CD4-positive, alpha-beta T cell (primary cell): ENCODE measurements around the gene PHACTR3. TPM values are rescaled to one million over a fixed set of nuclear protein-coding genes. Genes with fewer than 3 reads are reported as not detected.

ENCODE experiments used
- ATAC-seq: fragments of 200-7000 bp; cut with Tn5 transposase; one replicate; pipeline ENCODE4 v1.10.0; 2022; ENCODE audit warnings: mild to moderate bottlenecking; ENCODE audit not compliant: poor library complexity
- CTCF ChIA-PET: fragments of 350-600 bp; sonication (Branson Sonifier 250); formaldehyde crosslinking; loops from one replicate; lab custom pipeline; 2021; ENCODE audit warnings: antibody characterized with exemption, inconsistent platforms; lab: Charles Lee
- POLR2A ChIA-PET: fragments of 350-600 bp; sonication (Branson Sonifier 250); formaldehyde crosslinking; loops from one replicate; lab custom pipeline; 2021; ENCODE audit warnings: antibody characterized with exemption, inconsistent platforms; lab: Charles Lee
- DNase-seq, 14 experiments: peaks; one replicate each; pipeline ENCODE4 v3.0.0-alpha.2; 2013 to 2020; ENCODE audit warnings: mixed read lengths in 2 of 14
- H3K27ac ChIP-seq, 2 donors: one replicate each; pipeline versions ENCODE4 v1.5.1 to v1.7.0; 2013; ENCODE audit warnings: low read length in 2 of 2, low read depth in 1 of 2, mild to moderate bottlenecking in 1 of 2
- H3K27me3 ChIP-seq, 2 experiments: 1 replicate in 1 of 2; 2 replicates in 1 of 2; pipeline versions ENCODE4 v1.6.1 to v1.7.0; 2013; ENCODE audit warnings: low read length in 2 of 2, control low read depth in 1 of 2, mild to moderate bottlenecking in 1 of 2, moderate library complexity in 1 of 2; ENCODE audit not compliant: insufficient read depth in 2 of 2, control insufficient read depth in 1 of 2
- H3K36me3 ChIP-seq: one replicate; pipeline ENCODE4 v1.6.1; 2013; ENCODE audit warnings: low read length, control low read depth; ENCODE audit not compliant: insufficient read depth
- H3K4me1 ChIP-seq: one replicate; pipeline ENCODE4 v1.6.1; 2013; ENCODE audit warnings: low read length, control low read depth; ENCODE audit not compliant: insufficient read depth
- H3K4me3 ChIP-seq: one replicate; pipeline ENCODE4 v1.5.1; 2013; ENCODE audit warnings: mild to moderate bottlenecking, low read length, moderate library complexity
- H3K9me3 ChIP-seq, 2 experiments: 1 replicate in 1 of 2; 2 replicates in 1 of 2; pipeline versions ENCODE4 v1.6.1 to v1.7.0; 2013; ENCODE audit warnings: low read length in 2 of 2, mild to moderate bottlenecking in 2 of 2, control low read depth in 1 of 2, moderate library complexity in 1 of 2; ENCODE audit not compliant: control insufficient read depth in 1 of 2, insufficient read depth in 1 of 2
- H3K27ac Mint-ChIP-seq: one replicate; pipeline ENCODE4 v1.8.0; 2020; ENCODE audit warnings: mixed read lengths
- H3K27me3 Mint-ChIP-seq: one replicate; pipeline ENCODE4 v1.8.0; 2021; ENCODE audit warnings: mixed read lengths
- H3K36me3 Mint-ChIP-seq: one replicate; pipeline ENCODE4 v1.8.0; 2021; ENCODE audit warnings: low read depth, mixed read lengths
- H3K4me1 Mint-ChIP-seq: one replicate; pipeline ENCODE4 v1.8.0; 2021; ENCODE audit warnings: low read depth, mixed read lengths
- H3K4me3 Mint-ChIP-seq: one replicate; pipeline ENCODE4 v1.8.0; 2020; ENCODE audit warnings: mild to moderate bottlenecking, mixed read lengths
- H3K9me3 Mint-ChIP-seq: one replicate; pipeline ENCODE4 v1.8.0; 2020; ENCODE audit warnings: mixed read lengths
- intact Hi-C, 2 experiments: fragments of 100-400 bp; cut with DNase I in 1 of 2; cut with micrococcal nuclease in 1 of 2; formaldehyde crosslinking; loops; one replicate each; pipeline versions ENCODE4 v1.15.1 to v1.9.0; 2023 to 2025; cut with DNase I, micrococcal nuclease
- total RNA-seq, 174 experiments: library from RNA in 2 of 174; stranded (reverse) in 2 of 174; gene quantifications; one replicate each; pipeline ENCODE4 v1.2.3 and lab custom pipeline; 2021 to 2026
- TF ChIP-seq, protein P1 (sequence below): fragments of 200-600 bp; IDR thresholded peaks from one replicate; pipeline ENCODE4 v1.8.0; 2022; ENCODE audit warnings: antibody characterized with exemption, mild to moderate bottlenecking

PHACTR3 gene
- total RNA-seq, 2 experiments from 2014 or later = not detected

GRCh38 chr20:59774921-59775686 is 170.8 kb downstream of the PHACTR3 start:
- CTCF ChIA-PET = no interaction called here
- intact Hi-C loops = no loop called here
- H3K4me1 Mint-ChIP-seq = no peaks in the 10 kb centered on the region
- H3K4me3 Mint-ChIP-seq = no peak overlapping the region
- Histone ChIP-seq H3K36me3 (no peaks in the 10 kb centered on the region), H3K9me3 (peaks cover 0 to 15% of the 10 kb centered on the region in 2 experiments), H3K27me3 (no peaks in the 10 kb centered on the region), H3K4me3 (no peak overlapping the region), H3K27ac (no peak overlapping the region), H3K4me1 (no peaks in the 10 kb centered on the region)
- TF ChIP-seq, protein P1, sequence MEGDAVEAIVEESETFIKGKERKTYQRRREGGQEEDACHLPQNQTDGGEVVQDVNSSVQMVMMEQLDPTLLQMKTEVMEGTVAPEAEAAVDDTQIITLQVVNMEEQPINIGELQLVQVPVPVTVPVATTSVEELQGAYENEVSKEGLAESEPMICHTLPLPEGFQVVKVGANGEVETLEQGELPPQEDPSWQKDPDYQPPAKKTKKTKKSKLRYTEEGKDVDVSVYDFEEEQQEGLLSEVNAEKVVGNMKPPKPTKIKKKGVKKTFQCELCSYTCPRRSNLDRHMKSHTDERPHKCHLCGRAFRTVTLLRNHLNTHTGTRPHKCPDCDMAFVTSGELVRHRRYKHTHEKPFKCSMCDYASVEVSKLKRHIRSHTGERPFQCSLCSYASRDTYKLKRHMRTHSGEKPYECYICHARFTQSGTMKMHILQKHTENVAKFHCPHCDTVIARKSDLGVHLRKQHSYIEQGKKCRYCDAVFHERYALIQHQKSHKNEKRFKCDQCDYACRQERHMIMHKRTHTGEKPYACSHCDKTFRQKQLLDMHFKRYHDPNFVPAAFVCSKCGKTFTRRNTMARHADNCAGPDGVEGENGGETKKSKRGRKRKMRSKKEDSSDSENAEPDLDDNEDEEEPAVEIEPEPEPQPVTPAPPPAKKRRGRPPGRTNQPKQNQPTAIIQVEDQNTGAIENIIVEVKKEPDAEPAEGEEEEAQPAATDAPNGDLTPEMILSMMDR = no peak
- H3K27me3 Mint-ChIP-seq = peaks cover 5% of the 10 kb centered on the region
- no peaks in the 10 kb centered on the region for H3K9me3 Mint-ChIP-seq
- POLR2A ChIA-PET = no interaction called here
- DNase-seq (peak in 1 of 14 experiments; percentile 16), ATAC-seq (no peak)
- H3K36me3 Mint-ChIP-seq = no peaks in the 10 kb centered on the region
- H3K27ac Mint-ChIP-seq = no peak overlapping the region

DNA sequence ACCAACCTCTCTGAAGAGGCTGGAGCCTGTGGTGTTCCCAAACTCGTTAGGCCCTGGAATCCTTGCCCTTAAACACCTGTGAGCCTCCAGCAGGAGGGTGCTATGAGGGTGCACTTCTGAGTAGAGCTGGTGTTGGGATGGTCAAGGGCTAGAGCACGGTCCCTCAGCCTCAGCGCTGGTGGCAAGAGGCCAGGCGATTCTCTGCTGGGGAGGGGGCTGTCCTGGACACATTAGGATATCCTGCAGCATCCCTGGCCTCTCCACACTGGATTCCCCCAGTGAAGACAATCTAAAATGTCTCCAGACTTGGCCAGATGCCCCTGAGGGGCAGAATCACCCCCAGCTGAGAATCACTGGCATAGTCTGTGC is 171.3 kb downstream of the PHACTR3 start:
- Mint-ChIP-seq H3K4me1 (no peaks in the 10 kb centered on the region), H3K36me3 (no peaks in the 10 kb centered on the region), H3K4me3 (no peak overlapping the region), H3K27me3 (peaks cover 5% of the 10 kb centered on the region), H3K9me3 (no peaks in the 10 kb centered on the region), H3K27ac (no peak overlapping the region)
- no peak for DNase-seq
- Histone ChIP-seq H3K9me3 (peaks cover 0 to 15% of the 10 kb centered on the region in 2 experiments), H3K4me1 (no peaks in the 10 kb centered on the region), H3K36me3 (no peaks in the 10 kb centered on the region), H3K27me3 (no peaks in the 10 kb centered on the region), H3K27ac (no peak overlapping the region), H3K4me3 (no peak overlapping the region)
- CTCF ChIA-PET = no interaction called here
- POLR2A ChIA-PET = no interaction called here
- no peak for ATAC-seq
- TF ChIP-seq, protein P1 = no peak
- intact Hi-C loops = no loop called here

GRCh38 chr20:59776059-59776603 is 171.8 kb downstream of the PHACTR3 start:
- POLR2A ChIA-PET = no interaction called here
- CTCF ChIA-PET = no interaction called here
- TF ChIP-seq, protein P1 = no peak
- Histone ChIP-seq H3K9me3 (peaks cover 0 to 12% of the 10 kb centered on the region in 2 experiments), H3K36me3 (no peaks in the 10 kb centered on the region), H3K27me3 (no peaks in the 10 kb centered on the region), H3K4me3 (no peak overlapping the region), H3K27ac (no peak overlapping the region), H3K4me1 (no peaks in the 10 kb centered on the region)
- intact Hi-C loops = no loop called here
- Mint-ChIP-seq H3K4me1 (no peaks in the 10 kb centered on the region), H3K4me3 (no peak overlapping the region), H3K27me3 (peaks cover 5% of the 10 kb centered on the region), H3K27ac (no peak overlapping the region), H3K36me3 (no peaks in the 10 kb centered on the region), H3K9me3 (no peaks in the 10 kb centered on the region)
- ATAC-seq (no peak), DNase-seq (peak in 1 of 14 experiments; percentile 10)
